Effector memory CD4-positive, alpha-beta T cell (primary cell): ENCODE data around the gene PCIF1.

Experiments
- DNase-seq, 3 donors: peaks; one replicate each; pipeline ENCODE4 v3.0.0-alpha.2; 2020
- H3K27ac ChIP-seq: 2 replicates; pipeline ENCODE4 v1.7.0; 2013; ENCODE audit warnings: mild to moderate bottlenecking, low read length, moderate library complexity; ENCODE audit not compliant: insufficient read depth, poor library complexity, severe bottlenecking
- H3K27me3 ChIP-seq: replicated peaks from 2 replicates; pipeline ENCODE4 v1.7.0; 2013; ENCODE audit warnings: mild to moderate bottlenecking, low read length; ENCODE audit not compliant: insufficient read depth, control insufficient read depth, poor library complexity, severe bottlenecking
- H3K36me3 ChIP-seq: 2 replicates; pipeline ENCODE4 v1.7.0; 2013; ENCODE audit warnings: mild to moderate bottlenecking, low read length, moderate library complexity; ENCODE audit not compliant: control insufficient read depth, insufficient read depth
- H3K4me1 ChIP-seq: 2 replicates; pipeline ENCODE4 v1.7.0; 2013; ENCODE audit warnings: low read length, mild to moderate bottlenecking; ENCODE audit not compliant: control insufficient read depth, insufficient read depth, poor library complexity, severe bottlenecking
- H3K4me3 ChIP-seq: 2 replicates; pipeline ENCODE4 v1.7.0; 2013; ENCODE audit warnings: low read length, low read depth, mild to moderate bottlenecking; ENCODE audit not compliant: insufficient read depth, poor library complexity, severe bottlenecking
- H3K9me3 ChIP-seq: 2 replicates; pipeline ENCODE4 v1.7.0; 2013; ENCODE audit warnings: mild to moderate bottlenecking, low read length, moderate library complexity; ENCODE audit not compliant: control insufficient read depth

The PCIF1 gene

DNA sequence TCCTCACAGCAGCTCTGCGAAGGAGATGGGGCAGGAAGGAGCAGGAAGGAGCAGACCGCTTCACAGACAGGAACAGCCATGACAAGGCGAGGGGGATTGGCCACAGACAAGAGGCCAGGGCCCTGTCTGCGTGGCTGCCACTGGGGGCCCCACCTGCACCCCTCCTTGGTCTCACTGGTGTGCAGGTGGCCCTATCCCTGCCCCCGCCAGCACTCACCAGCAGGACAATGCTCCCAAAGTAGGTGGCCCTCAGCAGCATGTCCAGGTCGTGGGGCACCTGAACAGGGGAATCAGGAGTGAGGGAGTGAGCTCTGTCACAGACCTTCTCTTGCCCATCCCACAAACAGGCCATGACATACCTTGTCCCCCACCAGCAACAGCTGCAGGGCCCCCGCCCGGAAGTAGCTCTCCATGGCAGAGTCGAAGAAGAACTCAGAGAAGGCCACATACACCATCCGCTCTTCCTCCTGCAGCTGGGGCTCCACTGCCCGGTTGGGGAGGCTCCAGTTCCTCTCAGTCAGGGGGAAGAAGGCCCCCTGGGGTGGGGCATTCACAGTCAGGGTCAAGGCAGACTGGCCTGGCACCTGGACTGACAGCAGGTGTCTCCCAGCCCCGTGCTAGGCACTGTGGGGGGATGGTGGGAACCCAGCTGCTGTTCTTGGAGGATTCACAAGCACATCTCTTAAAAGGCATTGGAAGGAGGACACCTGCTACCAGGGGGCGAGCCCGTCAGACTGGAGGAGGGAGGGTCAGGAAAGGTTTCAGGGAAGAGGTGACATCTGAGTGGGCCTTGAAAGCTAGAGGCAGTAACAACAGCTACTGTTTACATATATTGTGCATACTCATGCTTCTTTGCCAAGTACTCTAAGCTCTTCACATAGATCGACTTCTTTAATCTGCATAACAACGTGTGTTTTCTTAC is 29.6 kb upstream of the PCIF1 start:
- Histone ChIP-seq H3K27ac (no peak overlapping the region), H3K9me3 (no peaks in the 10 kb centered on the region), H3K4me3 (no peak overlapping the region), H3K4me1 (no peaks in the 10 kb centered on the region), H3K36me3 (no peaks in the 10 kb centered on the region), H3K27me3 (no peaks in the 10 kb centered on the region)
- no peak for DNase-seq

- no peak for DNase-seq
- H3K27me3 ChIP-seq = no peaks in the 10 kb centered on the region
- no peaks in the 10 kb centered on the region for H3K4me1 ChIP-seq
- H3K9me3 ChIP-seq = no peaks in the 10 kb centered on the region
- H3K27ac ChIP-seq = no peak overlapping the region
- no peaks in the 10 kb centered on the region for H3K36me3 ChIP-seq
- H3K4me3 ChIP-seq = no peak overlapping the region
Observed at GRCh38 chr20:45905505-45906079, 28.9 kb upstream of the PCIF1 start.

DNA sequence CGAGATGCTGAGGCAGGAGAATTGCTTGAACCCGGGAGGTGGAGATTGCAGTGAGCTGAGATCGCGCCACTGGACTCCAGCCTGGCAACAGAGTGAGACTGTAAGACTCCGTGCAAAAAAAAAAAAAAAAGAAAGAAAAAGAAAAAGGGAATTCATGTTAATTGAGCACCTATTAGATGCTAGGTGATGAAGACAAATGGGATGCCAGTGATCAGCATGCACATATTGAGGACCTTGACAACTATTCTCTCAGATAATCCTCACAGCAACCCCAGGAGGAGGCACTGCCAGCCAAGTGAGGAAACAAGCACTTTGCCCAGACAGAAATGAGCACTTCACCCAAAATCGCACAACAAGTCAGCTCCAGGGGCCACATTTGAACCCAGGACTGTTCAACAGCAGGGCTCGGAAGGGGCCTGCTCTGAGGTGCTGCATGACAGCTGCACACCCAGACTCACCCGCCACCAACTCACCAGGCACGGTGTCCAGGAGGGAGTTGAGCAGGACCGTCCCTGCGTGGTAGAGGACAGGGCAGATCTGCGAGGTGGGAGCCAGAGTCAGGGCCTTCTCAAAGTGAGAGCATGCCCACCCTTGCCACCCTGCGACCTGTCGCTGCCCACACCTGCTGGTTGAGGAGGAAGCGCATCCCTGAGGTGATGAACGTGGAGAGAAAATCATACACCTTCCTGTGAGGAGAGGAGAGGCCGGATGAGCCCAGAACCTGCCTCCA is 27.1 kb upstream of the PCIF1 start:
- Histone ChIP-seq H3K36me3 (no peaks in the 10 kb centered on the region), H3K4me3 (no peak overlapping the region), H3K4me1 (peaks cover 13% of the 10 kb centered on the region), H3K27ac (no peak overlapping the region), H3K27me3 (no peaks in the 10 kb centered on the region), H3K9me3 (no peaks in the 10 kb centered on the region)
- DNase-seq = no peak

- Histone ChIP-seq H3K4me3 (no peak overlapping the region), H3K27ac (no peak overlapping the region), H3K4me1 (peaks cover 14% of the 10 kb centered on the region), H3K36me3 (no peaks in the 10 kb centered on the region), H3K9me3 (no peaks in the 10 kb centered on the region), H3K27me3 (no peaks in the 10 kb centered on the region)
- no peak for DNase-seq
Observed at GRCh38 chr20:45908084-45908483, 26.4 kb upstream of the PCIF1 start.

DNA sequence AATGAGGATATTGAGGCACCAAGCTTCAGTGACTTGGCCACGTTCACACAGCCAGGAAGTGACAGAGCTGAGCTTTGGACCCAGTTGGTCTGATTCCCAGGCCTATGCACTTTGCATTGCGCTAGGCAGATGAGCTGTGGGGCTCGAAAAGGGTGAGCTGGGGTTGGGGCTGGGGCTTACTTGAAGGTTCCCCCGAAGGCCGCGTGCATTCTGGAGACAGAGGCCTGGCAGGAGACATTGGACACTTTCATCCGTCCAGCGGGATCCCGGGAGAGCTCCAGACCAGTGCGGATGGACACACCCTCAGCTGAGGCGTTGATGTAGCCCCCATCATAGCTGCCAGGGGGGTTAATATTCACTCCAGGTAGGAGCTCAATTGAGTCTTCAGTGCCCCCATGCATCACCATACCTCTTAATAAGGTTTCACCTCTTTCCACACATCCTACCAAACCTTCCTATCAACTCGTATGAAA is 25.1 kb upstream of the PCIF1 start:
- H3K36me3 ChIP-seq = no peaks in the 10 kb centered on the region
- no peak for DNase-seq
- peaks cover 14% of the 10 kb centered on the region for H3K4me1 ChIP-seq
- H3K9me3 ChIP-seq = no peaks in the 10 kb centered on the region
- H3K4me3 ChIP-seq = no peak overlapping the region
- no peaks in the 10 kb centered on the region for H3K27me3 ChIP-seq
- H3K27ac ChIP-seq = no peak overlapping the region

GRCh38 chr20:45909817-45910669 is 24.4 kb upstream of the PCIF1 start:
- no peak for DNase-seq
- no peaks in the 10 kb centered on the region for H3K36me3 ChIP-seq
- no peak overlapping the region for H3K27ac ChIP-seq
- H3K4me3 ChIP-seq = no peak overlapping the region
- no peaks in the 10 kb centered on the region for H3K9me3 ChIP-seq
- H3K27me3 ChIP-seq = no peaks in the 10 kb centered on the region
- peaks cover 14% of the 10 kb centered on the region for H3K4me1 ChIP-seq

DNA sequence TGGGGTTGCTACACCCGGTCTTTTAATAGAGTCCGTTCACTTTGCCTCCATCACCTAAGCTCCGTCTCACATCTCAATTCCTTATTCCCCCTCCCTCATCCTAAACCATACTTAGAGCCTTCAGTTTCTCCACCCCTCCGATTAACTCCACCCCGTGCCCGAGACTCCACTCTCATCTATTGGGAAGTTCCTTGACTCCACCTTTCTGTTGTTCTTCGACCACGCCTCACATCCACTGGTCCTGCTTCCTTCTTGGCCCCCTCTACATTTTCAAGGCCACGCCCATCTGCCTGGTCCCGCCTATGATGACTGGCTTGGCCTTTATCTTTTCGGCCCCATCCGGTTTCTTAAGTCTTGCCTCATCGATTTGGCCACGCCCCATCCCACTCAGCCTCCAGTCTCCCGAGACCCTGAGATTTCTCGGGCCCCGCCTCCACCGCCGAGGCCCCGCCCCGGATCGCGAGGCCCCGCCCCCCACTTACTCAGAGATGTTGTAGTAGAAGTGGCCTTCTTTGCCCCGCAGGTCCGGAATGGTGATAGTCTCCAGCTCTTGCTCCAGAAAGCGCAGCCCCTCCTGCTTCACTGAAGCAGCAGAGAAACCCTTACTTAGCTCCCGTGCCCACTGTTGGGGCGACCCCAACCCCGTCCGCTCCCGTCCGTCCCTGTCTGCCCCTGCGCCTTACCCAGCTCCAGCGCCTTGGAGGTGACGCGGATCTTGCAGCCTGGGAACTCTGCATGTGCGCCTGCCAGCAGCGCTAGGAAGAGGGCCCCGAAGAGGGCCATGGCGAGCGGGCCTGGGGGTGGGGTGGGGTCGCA is 23.6 kb upstream of the PCIF1 start:
- Histone ChIP-seq H3K4me1 (peaks cover 14% of the 10 kb centered on the region), H3K9me3 (no peaks in the 10 kb centered on the region), H3K36me3 (no peaks in the 10 kb centered on the region), H3K27ac (no peak overlapping the region), H3K27me3 (no peaks in the 10 kb centered on the region), H3K4me3 (peak overlapping the region; percentile 57)
- peak; percentile 77 to 83 (median 81) for DNase-seq

DNA sequence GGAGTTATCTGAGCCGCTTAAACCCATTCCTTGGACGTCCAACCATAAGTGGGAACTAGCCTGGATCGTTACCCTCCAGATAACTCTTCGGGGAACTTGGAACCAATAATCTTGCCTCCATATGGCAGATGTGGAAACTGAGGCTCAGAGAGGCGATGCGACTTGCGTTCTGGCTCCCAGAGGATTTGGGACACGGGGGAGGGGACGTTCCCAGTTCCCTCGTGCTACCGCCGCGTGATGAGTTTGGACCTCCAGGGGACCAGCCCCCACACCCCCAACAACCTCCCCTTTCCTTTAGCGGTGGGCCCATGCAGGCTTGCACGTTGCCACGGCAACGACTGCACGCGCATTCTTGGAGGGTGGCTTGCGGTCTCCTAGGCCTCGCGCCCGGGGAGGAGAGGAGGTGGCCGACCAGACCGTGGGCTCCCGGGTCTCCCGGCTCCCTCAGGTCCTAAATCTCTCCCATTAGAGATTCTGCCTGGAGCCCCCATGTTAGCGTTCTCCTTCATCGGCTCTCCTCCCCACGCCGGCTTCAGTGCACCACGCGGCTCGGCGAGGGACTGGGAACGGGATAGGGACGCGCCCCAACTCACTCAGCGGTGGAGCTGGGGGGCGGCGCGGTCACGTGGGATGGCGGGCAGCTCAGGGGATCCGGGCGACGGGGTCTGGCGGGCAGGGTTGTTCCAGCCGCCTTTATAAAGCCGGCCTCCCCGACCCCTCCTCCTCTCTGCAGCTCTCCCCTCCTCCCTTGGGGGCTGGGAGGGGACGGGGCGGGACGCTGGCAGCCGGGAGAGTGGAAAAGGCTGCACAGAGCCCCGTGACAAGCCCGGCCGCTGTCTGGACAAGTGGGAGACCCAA is 22.8 kb upstream of the PCIF1 start, which contains the start of gene PLTP:
Gene PLTP (minus strand): TSS at position 670 of the 858 bp plus-strand sequence. CDS start 703 bp downstream, outside the sequence.
- Histone ChIP-seq H3K4me3 (peak within 1 kb of the TSS; percentile 57), H3K27ac (no peak within 1 kb of the TSS), H3K27me3 (no peaks in the 10 kb centered on the region), H3K4me1 (peaks cover 14% of the 10 kb centered on the region), H3K36me3 (no peaks in the 10 kb centered on the region), H3K9me3 (no peaks in the 10 kb centered on the region)
- DNase-seq = peak in 2 of 3 donors; percentile 16 to 27
